NCI-H2107 treated with DMSO at 0.1 percent for 48 hours (cell line): ENCODE data around the gene FIZ1.

Experiments
- DNase-seq: peaks from one replicate; lab custom pipeline; 2025; ENCODE audit not compliant: unreplicated experiment; lab: John Stamatoyannopoulos, UW

FIZ1 gene, protein sequence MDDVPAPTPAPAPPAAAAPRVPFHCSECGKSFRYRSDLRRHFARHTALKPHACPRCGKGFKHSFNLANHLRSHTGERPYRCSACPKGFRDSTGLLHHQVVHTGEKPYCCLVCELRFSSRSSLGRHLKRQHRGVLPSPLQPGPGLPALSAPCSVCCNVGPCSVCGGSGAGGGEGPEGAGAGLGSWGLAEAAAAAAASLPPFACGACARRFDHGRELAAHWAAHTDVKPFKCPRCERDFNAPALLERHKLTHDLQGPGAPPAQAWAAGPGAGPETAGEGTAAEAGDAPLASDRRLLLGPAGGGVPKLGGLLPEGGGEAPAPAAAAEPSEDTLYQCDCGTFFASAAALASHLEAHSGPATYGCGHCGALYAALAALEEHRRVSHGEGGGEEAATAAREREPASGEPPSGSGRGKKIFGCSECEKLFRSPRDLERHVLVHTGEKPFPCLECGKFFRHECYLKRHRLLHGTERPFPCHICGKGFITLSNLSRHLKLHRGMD

DNA sequence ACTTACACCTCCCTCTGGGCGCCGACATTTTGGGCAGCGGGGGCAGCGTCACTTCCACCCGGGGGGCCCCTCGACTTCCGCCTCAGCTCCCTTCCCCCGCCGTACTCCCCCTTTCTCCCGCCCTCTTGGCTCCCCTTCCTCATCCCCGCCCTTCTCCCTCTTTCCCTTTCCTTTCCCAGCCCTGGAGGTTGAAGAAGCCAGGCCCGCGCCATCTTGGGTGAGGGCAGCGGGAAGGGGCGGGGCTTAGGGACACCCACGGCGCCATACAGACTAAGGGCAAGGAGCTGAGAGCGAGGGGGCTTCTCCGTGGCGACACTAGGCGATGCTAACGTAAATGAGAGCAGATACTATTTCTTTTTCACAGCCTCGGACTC, at the start of gene FIZ1:
TSS of gene FIZ1 (minus strand) at position 50 of the 374 bp plus-strand sequence. CDS start 1,652 bp downstream, outside the sequence.
- DNase-seq = peak; percentile 92

DNA sequence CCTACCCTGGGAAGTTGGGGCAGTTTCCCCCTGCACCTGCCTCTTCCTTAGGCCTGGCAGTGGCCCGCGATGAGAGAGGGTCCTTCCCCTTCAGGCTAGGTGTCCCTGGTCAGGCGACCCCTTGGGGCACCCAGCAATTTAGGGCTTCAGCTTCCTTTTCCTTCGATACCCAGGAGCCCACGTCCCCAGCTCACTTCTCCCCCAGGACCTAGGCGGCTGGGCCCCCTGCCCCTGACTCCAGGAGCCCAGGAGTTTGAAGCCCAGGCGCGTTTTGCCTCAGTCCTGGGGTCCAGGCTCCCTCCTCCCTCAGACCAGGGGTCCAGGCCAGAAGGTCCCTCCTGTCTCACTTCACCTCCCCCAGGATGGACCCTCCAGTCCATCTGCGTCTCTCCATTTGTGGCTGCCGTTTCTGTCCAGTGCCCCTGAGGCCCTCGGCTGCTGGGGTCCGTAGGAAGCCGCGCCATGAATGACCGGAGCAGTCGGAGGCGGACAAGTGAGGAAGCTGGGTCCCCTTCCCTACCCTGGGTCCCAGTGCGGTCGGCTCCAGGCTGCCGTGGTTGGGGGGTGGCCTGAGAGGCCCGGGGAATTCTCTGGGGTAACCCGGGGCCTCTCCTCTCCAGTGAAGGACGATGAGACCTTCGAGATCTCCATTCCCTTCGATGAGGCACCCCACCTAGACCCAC, 49.4 kb upstream of the FIZ1 start:
- DNase-seq = no peak

DNA sequence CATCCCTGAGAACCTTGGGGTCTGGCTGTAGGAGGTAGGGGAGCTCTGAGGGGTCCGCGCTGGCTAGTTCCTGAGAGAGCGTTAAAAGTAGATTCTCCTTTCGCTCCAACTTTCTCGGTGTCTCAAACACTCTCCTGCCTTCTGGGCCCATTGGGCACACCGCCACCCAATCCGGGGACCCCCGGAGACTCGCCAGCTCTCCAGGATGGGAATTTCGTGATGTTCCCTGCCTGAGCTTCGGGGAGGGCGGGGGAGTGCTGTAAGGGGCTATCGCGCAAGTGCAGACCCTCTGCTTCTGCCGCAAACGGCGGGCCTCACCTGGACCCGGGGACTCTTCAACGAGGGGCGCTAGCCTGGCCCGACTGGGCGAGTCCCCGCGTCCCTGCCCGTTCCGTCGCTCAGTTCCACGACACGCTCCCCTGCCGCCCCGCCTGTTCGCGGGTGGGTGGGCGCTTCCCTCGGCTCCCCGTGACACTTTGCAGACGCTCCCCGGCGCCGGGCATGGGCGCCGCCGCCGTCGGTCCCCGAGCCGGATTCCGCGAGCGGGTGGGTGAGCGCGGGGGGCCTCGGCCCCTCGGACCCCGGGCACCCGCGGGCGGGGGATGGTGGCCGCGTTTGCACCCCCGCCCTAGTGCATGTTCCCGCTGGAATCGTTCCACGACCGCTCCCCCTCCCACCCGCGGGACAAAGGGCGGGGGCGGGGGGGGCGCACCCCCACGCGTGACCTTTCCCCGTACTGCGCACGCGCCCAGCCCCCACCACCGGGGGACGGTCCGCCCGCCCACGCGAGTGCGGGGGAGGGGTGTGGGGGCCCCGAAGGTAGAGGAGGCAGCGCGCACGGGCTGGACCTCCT, 48.6 kb upstream of the FIZ1 start, which contains the start of gene CCDC106:
TSS of gene CCDC106 (plus strand) at position 481 of the 853 bp plus-strand sequence. CDS start 835 bp downstream, outside the sequence.
- DNase-seq = peak; percentile 39

DNA sequence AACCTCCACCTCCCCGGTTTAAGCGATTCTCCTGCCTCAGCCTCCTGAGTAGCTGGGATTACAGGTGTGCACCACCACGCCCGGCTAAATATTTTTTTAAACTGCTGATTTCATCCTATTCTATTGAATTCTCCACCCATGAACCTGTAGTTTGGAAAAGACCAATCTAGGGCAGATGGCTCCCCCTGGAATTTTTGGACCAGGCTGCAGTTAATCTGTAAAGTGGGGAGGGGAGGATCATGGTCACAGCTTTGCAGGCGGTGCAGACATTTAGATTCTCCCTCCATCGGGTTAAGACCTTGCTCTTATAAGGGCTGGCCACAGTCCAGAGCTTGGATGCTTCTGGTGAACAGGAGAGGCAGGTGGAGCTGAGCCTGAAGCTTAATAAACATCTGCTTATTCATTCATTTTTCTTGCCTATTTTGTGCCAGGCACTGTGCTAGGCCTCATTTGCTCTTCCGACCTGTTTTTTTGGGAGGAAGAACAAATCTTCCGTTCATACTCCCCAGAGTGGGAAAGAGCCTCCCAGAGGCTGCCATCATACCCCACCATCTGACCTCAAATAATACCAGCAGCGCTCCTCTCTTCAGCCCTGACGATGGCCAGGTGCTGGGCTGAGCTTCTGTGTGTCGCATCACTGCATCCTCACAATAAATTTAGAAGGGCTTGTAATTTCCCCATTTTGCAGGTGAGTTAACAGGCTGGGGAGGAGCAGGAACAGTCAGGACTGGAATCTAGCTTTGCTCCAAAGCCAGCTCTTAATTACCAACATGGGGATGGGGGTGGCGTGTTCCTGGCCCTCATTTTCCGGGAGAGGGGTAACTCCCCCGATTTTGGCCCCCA, 47.8 kb upstream of the FIZ1 start:
- peak; percentile 39 for DNase-seq

DNA sequence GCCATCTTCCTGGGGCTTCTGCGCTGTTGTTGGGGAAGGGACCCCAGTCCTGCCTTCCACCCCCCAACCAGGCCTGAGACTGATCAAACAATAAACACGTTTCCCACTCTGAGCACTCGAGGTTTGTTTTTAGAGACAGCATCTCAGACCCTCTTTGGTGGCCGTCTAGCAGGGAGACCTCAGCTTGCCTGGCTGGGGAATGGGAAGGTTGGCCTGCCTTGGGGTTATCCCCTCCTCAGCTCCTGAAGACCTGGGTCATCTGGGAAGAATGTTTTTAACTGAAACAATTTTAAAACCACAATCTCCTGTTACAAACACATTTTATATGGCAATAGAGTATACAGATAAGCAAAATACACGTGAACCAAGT, 46.2 kb upstream of the FIZ1 start:
- no peak for DNase-seq

DNA sequence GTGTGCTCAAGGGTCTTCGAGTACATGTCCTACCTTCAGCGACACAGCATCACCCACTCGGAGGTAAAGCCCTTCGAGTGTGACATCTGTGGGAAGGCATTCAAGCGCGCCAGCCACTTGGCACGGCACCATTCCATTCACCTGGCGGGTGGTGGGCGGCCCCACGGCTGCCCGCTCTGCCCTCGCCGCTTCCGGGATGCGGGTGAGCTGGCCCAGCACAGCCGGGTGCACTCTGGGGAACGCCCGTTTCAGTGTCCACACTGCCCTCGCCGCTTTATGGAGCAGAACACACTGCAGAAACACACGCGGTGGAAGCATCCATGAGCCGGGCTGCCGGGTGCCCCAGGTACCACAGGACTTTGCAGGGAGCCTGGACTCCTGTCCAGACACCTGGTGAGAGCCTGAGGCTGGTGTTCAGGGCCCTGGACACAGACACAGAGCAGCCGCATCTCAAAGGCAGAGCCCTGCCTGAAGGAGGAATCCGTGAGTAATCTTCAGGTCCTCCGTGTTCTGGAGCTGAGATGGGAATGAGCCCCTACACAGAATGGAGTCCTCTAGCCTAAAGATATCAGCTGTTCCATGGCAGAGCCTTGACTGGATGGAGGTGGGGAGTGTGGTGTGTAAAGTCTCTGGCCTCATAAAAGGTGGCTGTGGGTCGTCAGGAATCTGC, 45.7 kb upstream of the FIZ1 start:
- no peak for DNase-seq

DNA sequence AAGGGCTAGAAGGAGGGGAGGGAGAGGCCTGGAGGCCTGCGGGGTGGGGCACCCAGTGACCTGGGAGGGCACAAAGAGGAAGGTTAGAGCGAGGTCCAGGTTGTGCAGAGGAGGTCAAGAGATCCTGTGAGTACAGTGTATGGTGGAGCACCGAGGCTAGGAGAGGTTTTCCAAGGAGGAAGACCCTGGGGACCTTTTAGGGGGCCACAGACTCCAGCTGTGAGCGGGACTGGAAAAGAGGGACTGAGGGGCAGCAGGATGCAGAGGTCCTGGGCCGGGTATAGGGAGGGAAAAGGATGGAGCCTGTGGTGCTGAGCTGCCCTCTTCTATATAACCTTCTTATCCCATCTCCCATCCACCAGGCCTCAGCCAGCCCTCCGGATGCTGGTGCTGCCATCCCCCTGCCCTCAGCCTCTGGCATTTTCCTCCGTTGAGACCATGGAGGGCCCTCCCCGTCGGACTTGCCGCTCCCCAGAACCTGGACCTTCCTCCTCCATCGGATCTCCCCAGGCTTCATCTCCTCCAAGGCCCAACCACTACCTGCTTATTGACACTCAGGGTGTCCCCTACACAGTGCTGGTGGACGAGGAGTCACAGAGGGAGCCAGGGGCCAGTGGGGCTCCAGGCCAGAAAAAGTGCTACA, 45.0 kb upstream of the FIZ1 start:
- no peak for DNase-seq

DNA sequence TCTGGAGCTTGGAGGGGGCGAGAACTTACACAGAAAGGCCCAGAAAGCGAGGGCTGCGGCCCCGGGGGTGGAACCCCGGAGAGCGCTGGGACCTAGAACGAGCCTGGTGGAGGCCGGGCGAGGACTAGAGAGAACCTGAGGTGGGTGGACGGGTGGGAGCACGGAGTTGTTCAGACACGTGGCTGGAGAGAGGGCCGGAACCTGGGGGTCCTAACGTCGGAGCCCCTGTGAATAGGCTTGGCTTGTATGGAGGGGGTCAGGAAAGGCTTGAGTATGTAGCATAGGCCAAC, 44.5 kb upstream of the FIZ1 start:
- no peak for DNase-seq

DNA sequence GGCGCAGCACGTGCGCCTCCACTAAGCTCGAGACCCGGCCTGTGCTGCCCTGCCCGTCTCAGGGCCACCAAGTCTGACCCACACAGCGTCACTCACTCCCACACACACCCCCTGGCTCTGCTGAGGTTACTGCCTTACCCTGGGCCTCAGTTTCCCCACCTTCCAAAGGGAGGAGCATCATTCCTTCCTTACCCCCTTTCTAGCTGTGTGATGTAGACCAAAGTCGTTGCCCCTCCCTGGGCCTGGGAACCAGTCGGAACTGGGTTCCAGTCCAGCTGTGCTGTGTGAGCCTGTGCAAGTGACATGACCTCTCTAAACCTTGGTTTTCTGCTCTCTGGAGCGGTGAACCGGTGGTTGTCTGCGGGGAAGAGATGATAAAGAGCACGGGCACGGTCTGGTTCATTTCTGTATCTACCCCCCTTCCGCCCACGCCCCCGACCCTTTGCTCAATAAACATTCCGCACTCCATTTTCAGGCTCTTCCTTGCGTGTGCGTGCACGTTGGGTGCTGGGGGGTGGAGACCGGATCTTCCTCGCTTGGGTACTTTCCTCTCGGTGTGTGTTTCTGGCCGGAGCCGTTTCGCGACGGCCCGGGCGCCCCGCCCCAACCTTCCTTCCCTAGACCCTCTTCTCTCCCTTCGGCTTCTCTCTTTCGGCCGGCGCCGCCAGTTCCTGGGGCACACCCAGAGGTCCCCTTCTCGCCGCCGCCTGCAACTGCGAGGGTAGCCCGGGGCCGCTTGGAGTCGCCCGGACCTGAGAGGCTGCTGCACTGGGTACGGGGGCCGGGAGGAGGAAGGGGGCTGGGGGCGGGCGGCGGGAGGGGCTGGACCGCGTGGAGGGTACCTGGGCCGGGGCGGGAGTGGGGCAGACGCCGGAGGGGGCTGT, 43.9 kb upstream of the FIZ1 start, which contains the start of gene ZNF581:
TSS of gene ZNF581 (plus strand) at position 647 of the 884 bp plus-strand sequence. CDS start 923 bp downstream, outside the sequence.
- peak; percentile 17 for DNase-seq

DNA sequence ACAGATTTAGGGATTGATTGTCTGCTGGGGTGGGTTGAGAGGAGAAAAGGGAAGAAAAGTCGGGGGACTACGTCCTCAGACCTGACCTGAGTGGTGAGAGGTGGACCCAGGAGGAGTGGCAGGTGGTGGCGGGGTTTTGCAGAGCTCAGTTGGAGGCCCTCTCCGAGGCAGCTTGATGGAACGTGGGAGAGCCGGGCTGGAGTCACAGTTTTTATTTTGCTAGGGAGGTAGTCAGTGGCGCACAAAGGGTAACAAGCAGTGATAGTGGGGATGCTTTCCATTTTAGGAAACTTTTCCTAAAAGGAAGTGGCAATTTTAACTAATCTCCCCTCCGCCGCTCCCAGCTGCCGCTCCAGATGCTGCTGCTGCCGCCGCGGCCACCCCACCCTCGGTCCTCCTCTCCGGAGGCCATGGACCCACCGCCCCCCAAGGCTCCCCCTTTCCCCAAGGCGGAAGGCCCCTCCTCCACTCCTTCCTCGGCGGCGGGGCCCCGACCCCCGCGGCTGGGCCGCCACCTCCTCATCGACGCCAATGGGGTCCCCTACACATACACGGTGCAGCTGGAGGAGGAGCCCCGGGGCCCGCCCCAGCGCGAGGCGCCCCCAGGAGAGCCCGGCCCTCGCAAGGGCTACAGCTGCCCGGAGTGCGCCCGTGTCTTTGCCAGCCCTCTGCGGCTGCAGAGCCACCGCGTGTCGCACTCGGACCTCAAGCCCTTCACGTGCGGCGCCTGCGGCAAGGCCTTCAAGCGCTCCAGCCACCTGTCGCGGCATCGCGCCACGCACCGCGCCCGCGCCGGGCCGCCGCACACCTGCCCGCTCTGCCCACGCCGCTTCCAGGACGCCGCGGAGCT, 43.1 kb upstream of the FIZ1 start:
- DNase-seq = peak; percentile 10

DNA sequence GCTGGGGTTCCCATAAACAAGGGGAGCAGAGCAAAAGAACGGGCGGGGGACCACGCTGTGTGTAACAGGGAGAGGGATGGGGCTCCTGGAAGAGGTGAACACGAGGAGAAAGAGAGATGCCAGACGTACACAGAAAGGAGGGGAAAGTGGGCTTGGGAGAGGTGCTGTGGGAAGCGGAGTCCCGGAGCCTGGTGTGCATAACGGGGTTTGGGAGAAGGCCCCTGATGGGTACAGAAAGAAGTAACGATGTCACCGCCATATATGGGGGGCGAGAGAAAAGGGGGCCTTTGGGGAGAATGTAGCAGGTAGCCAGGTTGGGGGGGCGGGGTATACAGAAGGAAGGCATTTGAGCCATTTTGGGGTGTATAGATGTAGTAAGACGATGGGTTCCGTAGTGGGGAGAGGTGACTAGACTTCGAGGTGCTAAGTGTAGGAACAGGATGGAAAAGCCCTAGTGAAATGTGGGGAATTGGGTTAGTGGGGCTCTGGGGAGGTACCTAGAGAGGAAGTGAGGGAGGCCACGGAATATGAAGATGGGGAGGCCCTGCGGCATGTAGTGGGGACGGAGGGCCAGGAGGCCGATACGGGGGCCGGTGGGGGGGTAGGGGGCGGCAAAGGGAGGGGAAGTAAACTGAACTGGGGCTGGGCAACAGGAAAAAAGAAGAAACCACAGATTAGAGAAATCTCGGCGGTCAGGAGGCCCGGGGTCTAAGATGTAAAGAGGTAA, 42.3 kb upstream of the FIZ1 start:
- peak; percentile 8 for DNase-seq

DNA sequence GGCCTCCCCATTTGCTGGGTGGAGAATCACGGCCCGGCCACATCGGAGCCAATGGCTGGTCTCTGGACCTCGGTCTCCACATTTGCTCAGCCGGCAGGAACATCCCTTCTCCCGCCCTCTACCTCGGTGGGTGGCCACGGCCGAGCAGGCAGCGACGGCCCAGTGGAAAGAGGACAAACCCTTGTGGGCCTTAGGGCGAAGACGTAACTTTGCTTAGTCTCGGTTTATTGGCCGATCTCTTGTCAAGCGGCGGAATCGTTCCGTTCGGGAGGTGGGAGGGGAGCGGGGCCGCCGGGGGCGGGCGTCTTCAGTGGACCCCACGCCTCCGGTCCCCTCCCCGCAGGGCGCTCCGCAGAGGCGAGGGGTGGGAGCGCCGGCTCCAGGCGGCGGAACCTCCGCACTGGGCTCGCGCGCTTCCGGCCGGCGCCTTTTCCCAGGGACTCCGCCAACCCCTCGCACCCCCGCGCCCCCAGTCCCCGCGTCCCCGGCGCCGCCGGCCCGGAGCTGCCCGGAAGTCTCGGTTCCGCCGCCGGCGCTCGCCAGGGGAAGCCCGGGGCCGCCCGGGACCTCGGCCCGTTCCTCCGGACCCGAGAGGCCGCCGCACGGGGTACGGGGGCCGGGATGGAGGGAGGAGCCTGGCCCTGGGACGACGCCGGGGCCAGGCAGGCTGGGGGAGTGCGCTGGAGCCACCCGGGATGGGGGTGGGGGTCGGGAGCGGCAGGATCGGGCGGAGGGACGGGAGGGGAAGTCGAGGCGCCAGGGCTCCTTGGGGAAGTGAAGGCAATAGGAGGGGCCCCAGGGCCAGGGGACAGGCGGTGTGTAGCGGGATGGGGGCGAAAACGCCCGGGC, 41.5 kb upstream of the FIZ1 start, which contains the start of gene ZNF580:
TSS of gene ZNF580 (plus strand) at position 426 of the 849 bp plus-strand sequence. CDS start 1,507 bp downstream, outside the sequence.
- DNase-seq = peak; percentile 10

DNA sequence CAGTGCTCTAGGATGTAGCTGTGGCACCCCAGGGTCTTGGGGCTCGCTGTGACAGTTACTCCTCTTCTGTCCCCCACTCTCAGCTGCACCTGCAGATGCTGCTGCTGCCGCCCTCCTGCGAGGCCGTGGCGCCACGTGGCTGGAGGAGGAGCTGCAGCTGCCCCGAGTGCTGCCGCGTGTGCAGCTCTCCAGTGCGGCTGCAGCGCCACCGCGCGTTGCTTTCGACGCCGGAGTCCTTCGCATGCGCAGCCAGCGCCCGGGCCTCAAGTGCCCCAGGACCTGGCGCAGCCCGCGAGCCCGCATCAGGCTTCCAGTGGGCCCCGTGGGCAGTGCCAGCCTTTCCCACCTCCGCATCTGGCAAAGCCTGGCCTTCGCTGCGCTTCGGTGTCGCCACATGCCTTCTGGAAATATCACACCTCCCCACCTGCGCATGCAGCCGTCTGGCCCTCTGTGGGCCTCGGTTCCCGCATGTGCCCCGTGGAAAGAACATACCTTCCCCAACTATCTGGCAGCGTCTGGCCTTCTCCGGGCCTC, 40.8 kb upstream of the FIZ1 start:
- DNase-seq = no peak

DNA sequence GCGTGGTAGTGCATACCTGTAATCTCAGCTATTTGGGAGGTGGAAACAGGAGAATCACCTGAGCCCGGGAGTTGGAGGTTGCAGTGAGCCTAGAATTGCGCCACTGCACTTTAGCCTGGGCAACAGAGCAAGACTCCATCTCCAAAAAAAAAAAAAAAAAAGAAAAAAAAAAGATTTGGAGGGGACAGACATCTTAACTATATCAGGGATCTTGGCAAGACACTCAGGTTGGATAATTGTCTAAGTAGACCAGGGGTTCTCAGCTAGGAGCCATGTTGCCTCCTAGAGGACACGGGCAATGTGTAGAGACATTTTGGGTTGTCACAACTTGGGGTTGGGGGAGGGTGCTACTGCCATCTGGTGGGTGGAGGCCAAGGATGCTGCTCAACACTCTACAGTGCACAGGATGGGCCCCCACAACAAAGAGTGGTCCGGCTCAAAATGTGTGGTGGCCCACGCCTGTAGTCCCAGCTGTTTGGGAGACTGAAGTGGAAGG, 39.6 kb upstream of the FIZ1 start:
- no peak for DNase-seq

DNA sequence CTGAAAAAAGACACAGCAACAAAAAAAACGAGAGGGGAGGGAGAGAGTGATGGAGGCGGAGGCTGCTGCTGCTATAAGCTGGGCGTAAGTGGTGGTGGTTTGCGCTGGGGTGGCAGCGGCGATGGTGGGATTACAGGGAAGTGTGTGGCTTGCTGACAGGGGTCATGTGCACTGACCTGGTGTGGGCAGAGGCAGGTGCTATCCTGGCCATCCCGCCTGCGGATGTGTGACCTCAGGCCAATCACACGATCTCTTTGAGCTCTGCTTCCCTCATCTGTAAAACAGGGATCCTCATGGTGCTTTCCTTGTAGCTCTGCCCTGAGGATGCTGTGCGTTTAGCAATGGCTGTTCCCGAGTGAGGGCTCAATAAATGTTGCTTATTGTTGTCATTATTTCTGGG, 38.2 kb upstream of the FIZ1 start:
- DNase-seq = no peak
